Hair follicle dermal papilla cell (primary cell): ENCODE results near the gene R3HDM2. TPM values are rescaled to one million over a fixed set of nuclear protein-coding genes. Genes with fewer than 3 reads are reported as not detected.

ENCODE experiments used
- small RNA-seq: library from RNA; depleted of rRNA; stranded (forward); fragments of <200 nt; gene quantifications from one replicate; pipeline ENCODE3, GENCODE V24; 2012
- total RNA-seq: library from RNA; depleted of rRNA; stranded (reverse); fragments of >200 nt; gene quantifications from 2 replicates; pipeline ENCODE4 v1.2.3, GENCODE V29; 2012

R3HDM2 gene
- 21.6 and 21.7 TPM in 2 replicates for total RNA-seq

GRCh38 chr12:57430931-57431566 is at the start of gene R3HDM2:
TSS of gene R3HDM2 (minus strand) at chr12:57431043. CDS start at chr12:57310428, 120,615 bp downstream.

DNA sequence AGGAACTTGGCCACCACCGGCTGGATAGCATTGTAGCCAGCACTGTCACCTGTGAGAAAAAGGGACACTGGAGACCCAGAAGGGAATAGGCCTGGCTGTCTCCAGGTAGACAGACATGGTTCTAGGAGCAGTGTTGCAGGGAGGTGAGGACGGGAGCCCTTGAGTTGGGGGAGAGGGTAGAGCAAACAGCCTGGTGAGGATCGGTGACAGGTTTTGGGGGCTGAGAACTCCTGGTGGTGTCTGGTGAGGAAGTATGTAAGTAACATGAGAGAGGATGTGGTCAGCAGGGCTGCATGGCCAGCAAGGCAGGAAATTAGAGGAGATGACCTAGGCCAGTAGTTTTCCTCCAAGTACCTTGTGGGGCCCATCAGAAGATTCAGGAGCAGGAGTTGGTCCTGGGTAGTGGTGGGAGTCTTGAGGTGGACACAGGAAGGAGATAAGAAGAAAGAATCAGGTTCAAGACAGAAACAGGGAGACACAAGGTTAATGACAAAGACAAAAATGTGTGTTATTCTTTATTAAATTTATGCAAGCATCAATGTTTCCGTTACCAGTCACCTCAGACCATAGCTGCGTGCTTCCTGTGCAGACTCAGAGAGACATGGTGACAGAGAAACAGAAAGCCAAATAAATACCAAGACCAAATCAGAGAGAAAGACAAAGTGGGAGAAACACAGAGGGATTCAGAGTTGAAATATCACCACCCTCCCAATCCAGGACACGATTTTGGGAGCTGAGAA is 48.7 kb upstream of the R3HDM2 start, which contains the start of gene ARHGAP9:
Gene ARHGAP9 (minus strand): TSS at position 491 of the 740 bp plus-strand sequence. CDS start 460 bp downstream, at position 31.

DNA sequence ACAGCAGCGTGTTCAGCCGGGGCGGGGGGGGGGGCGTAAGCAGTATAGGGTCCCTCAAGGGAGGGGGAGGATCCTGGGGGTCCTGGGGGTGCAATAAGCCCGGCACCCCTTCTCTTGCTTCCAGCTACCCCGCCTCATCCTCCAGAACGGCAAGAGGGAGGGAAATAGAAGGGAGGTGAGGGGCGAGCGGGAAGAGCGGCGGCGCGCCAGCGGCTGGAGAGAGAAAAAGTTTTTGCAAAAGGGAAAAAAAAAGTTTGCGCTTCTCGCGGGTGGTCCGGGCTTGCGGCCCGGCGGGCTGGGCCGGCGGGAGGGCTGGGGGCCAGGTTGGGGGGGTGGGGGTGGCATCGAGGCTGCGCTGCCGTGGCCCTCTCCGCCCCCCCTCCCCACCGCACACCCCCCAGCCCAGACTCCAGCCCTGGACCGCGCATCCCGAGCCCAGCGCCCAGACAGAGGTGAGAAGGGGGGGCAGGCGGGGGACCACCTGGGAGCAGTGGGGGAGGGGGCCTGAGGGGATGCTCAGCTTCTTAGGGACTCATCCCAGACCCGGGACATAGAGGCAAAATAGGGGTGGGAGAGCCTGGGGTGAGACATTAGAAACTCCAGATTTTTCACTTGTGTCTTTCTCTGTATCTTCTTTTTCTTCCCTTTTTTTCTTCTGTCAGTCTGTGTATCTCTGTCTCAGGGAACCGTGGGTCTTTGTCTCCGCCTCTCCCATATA is 29.1 kb upstream of the R3HDM2 start, which contains the start of gene GLI1:
Gene GLI1 (plus strand): TSS at position 36 of the 718 bp plus-strand sequence. CDS start 3,907 bp downstream, outside the sequence.

GRCh38 chr12:57454566-57455373 is 23.9 kb upstream of the R3HDM2 start, which contains the start of gene INHBE:
TSS of gene INHBE (plus strand) at chr12:57455307. CDS start at chr12:57455537, 230 bp downstream.

DNA sequence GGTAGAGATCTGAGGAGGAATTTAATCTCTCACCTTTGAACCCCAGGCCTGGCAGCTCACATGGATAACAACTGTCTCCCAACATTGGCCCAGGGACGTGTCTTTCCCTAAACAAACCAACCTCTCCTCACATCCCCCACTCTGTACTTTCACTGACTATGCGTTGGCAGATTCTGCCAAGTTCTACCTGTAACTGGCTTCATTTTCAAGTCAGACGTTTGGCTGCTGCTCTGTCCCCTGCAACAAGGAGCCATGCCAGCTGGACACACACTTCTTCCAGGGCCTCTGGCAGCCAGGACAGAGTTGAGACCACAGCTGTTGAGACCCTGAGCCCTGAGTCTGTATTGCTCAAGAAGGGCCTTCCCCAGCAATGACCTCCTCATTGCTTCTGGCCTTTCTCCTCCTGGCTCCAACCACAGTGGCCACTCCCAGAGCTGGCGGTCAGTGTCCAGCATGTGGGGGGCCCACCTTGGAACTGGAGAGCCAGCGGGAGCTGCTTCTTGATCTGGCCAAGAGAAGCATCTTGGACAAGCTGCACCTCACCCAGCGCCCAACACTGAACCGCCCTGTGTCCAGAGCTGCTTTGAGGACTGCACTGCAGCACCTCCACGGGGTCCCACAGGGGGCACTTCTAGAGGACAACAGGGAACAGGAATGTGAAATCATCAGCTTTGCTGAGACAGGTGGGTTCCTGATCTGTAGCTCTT is 3.8 kb upstream of the R3HDM2 start, which contains the start of gene INHBC:
Gene INHBC (plus strand): TSS at position 268 of the 707 bp plus-strand sequence. CDS start 103 bp downstream, at position 371.

DNA sequence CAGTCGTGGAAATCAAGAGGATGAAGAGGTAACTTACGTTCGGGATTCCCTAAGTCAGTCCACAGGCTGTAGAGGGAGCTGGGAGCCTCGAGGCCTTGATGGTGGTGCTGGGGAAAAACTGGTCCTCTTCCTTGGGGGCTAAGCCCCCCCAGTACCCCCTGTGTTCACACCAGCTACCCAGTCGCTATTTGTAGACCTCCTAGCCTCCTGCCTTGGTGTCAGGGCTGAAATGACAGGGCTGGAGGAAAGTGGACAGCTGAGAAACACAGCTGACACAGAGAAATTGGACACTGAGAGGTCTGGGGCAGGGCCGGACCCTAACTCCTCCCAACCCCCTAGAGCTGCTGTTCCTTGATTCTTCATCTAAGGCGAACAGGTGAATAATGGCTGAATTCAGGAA is 179.9 kb downstream of the R3HDM2 start, which contains the start of gene STAC3:
Gene STAC3 (minus strand): TSS at position 232 of the 400 bp plus-strand sequence. CDS start 1,551 bp downstream, outside the sequence.

DNA sequence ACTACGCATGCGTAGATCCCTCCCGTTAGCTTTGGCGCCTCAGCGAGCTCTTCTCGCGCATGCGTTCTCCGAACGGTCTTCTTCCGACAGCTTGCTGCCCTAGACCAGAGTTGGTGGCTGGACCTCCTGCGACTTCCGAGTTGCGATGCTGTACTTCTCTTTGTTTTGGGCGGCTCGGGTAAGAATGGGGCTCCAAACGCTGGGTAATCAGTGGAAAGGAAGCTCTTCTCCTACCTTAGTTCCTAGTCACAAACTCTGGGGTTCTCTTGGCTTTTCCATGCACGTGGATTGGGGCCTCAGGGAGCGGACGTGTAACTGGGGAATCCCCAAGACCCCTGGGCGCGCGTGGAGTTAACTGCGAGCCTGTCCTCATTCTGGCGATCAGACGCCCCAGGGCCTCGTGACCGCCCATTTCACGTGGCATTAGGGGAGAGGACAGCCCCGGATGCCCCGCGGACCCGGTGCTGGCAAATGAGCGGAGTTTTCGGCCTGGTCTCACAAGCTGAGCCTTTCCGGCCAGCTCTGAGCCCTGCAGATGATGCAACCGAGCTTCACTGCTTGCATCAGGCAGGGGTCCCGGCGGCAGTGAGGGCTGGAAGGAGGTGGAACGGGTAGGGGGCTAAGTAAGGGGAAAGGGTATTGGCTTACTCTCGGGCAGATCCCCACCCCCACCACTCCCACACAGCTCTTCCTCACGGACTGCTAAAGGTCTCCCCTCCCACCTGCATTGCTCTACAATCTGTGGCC is 201.0 kb downstream of the R3HDM2 start, which contains the start of gene SHMT2:
Gene SHMT2 (plus strand): TSS at position 78 of the 747 bp plus-strand sequence. CDS start 68 bp downstream, at position 146.

GRCh38 chr12:57216014-57216911 is 214.6 kb downstream of the R3HDM2 start, which contains the start of gene NXPH4:
TSS of gene NXPH4 (plus strand) at chr12:57216794. CDS start at chr12:57216970, 176 bp downstream.

Small RNAs within 50 kb of the gene (small RNA-seq; reads per million reads assigned to genes)
- gene RNU6-879P, result not detected

Other genes with a start within 250 kb of the R3HDM2 start
- gene NXPH4, start 214.2 kb downstream of the R3HDM2 start, total RNA-seq, result 1.1 and 2.3 TPM in 2 replicates
- 209 and 258 TPM in 2 replicates for gene SHMT2, start 201.3 kb downstream of the R3HDM2 start, total RNA-seq
- gene STAC3, start 179.9 kb downstream of the R3HDM2 start, total RNA-seq, result 0.81 TPM in 1 of 2 replicates, not detected in the other
- not detected in 2 replicates for gene INHBC, start 3.7 kb upstream of the R3HDM2 start, total RNA-seq
- gene INHBE, start 24.3 kb upstream of the R3HDM2 start, total RNA-seq, result 0.85 and 1.8 TPM in 2 replicates
- gene GLI1, start 28.7 kb upstream of the R3HDM2 start, total RNA-seq, result 0.16 and 0.61 TPM in 2 replicates
- gene ARHGAP9, start 48.8 kb upstream of the R3HDM2 start, total RNA-seq, result 0.16 and 0.24 TPM in 2 replicates
- gene MARS1, start 57.0 kb upstream of the R3HDM2 start, total RNA-seq, result 138 and 167 TPM in 2 replicates
- 43.6 and 50.3 TPM in 2 replicates for gene DDIT3, start 89.5 kb upstream of the R3HDM2 start, total RNA-seq
- gene MBD6, start 91.8 kb upstream of the R3HDM2 start, total RNA-seq, result 2.7 and 9.2 TPM in 2 replicates
- 128 and 140 TPM in 2 replicates for gene DCTN2, start 116.1 kb upstream of the R3HDM2 start, total RNA-seq
- 1.8 and 2.7 TPM in 2 replicates for gene KIF5A, start 119.0 kb upstream of the R3HDM2 start, total RNA-seq
- gene PIP4K2C, start 160.1 kb upstream of the R3HDM2 start, total RNA-seq, result 29.4 and 34.1 TPM in 2 replicates
- gene DTX3, start 173.8 kb upstream of the R3HDM2 start, total RNA-seq, result 19.8 and 21.3 TPM in 2 replicates
- gene ARHGEF25, start 180.4 kb upstream of the R3HDM2 start, total RNA-seq, result 30.8 and 37.0 TPM in 2 replicates
- gene B4GALNT1, start 202.2 kb upstream of the R3HDM2 start, total RNA-seq, result 3.8 and 5.7 TPM in 2 replicates